Smooth muscle cell of trachea (primary cell): ENCODE data around the gene BCAR3. TPM values are rescaled to one million over a fixed set of nuclear protein-coding genes. Genes with fewer than 3 reads are reported as not detected.

ENCODE experiments used
- total RNA-seq: library from RNA; depleted of rRNA; stranded (reverse); fragments of >200 nt; gene quantifications from 2 replicates; pipeline ENCODE4 v1.2.1, GENCODE V29; 2014

BCAR3 gene
- total RNA-seq = 25.5 and 28.4 TPM in 2 replicates

GRCh38 chr1:93681101-93681988, at the start of gene BCAR3:
Gene BCAR3, minus strand, starts transcription at chr1:93681837. Its CDS starts 6,907 bp downstream, at chr1:93674930.

Other genes starting within 250 kb of the BCAR3 start
- 6.3 and 8.1 TPM in 2 replicates for gene FNBP1L, start 233.7 kb downstream of the BCAR3 start, total RNA-seq
- 21.5 and 34.0 TPM in 2 replicates for gene DNTTIP2, start 197.4 kb upstream of the BCAR3 start, total RNA-seq
- gene GCLM, start 227.6 kb upstream of the BCAR3 start, total RNA-seq = 22.7 and 26.0 TPM in 2 replicates